ENCODE data around the gene SPART.
"Not testable (repeated sequence)": the region's sequence is repeated elsewhere in the genome, so short reads cannot be mapped to it uniquely, and the experiment has no call there.

The SPART gene

GRCh38 chr13:36319793-36320192 lies 26.4 kb downstream of the SPART start:
- DNase-seq (ENCODE audit: low read depth in 1 of 2, low spot score in 1 of 2), result not testable (repeated sequence)

DNA sequence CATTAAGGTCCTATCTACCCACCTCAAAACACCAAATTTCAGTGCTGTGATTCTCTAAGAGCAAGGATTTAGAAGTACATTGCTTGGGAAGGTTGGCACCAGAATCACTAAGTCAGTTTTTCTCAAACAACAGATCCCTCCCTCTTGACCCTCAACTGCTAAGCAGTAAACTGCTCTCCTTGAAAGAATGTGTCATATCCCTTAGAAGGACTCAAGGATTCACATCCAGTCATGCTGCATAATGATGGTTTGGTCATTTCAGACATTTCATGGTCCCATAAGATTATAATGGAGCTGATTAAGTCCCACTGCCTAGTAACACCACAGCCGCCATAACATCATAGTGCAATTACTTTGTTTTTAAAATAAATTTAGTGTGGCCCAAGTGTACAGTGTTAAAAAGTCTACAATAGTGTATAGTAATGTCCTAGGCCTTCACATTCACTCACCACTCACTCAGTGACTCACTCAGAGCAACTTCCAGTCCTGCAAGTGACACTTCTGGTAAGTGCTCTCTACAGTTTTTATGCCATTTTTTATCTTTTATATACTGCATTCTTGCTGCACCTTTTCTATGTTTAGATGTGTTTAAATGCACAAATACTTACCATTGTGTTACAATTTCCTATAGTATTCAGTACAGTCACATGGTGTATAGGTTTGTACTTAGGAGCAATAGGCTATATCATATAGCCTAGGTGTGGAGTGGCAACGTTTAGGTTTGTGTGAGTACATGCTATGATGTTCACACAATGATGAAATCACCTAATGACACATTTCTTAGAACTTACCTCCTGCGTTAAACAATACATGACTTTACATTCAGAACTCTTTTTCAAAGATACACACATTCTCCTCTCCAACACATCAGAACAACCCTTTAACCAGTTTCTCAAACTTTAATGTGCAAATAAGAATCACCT lies 32.9 kb downstream of the SPART start:
- DNase-seq (ENCODE audit: low read depth in 1 of 2, low spot score in 1 of 2), result no peak

DNA sequence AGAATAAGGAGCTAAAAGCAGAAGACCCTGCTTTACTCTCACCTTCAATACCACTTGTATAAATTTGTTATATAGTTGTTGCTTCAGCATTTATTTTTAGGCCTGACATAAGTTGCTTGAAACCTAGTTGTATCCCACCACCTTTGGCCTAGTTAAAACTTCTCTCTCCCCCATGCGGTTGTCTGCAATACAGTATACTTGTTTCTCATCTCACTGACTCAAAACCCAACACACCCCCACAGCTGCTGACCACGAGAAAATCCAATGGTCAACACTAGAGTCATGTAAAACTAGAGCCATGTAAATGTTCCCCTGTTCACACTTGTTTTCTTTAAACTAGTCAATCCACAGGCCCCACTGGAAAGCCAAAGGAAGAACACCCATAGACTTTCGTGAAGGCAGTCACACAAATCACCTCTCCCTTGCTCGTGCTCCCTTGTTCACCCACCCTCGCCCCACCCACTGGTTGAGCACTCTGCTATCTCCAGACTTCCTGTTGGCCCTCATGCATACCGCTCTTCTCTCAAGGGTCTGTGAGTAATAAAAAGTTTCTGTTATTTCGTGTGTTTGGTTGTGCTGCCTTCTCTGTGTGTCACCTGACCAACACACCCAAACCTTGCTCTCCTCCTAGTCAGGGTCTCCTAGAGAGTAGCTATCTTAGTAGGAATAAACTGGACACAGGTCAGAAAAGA lies 35.6 kb downstream of the SPART start:
- no peak for DNase-seq (ENCODE audit: low read depth in 1 of 2, low spot score in 1 of 2)

DNA sequence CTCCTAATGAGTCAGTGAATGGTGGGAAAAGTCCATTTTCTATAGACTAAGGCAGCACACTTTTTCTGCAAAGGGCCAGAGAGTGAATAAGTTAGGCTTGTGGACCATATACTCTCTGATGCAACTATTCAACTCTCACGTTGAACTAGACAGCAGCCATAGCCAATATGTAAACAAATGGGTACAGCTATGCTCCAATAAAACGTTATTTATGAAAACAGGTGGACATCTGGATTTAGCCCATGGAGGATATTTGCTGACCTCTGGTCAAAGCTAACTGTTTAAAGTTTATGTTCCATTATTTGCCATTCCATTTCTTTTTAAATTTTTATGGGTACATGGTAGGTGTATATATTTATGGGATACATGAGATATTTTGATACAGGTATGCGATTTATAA lies 43.9 kb downstream of the SPART start:
- no peak for DNase-seq (ENCODE audit: low read depth in 1 of 2, low spot score in 1 of 2)

DNA sequence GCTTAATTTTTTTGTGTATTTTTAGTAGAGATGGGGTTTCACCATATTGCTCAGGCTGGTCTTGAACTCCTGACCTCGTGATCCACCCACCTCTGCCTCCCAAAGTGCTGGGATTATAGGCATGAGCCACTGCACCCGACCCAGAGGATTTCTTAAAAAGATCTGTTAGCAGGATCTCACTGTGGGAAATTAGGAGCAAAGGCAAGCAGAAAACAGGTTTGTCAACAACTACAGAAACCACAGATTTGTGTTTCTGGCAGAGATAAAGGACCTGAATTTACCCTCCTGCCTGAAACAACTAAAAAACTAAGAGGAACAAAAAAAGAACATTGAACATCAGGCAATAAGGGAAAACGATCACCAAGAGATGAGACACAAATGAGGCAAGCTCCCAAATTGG lies 46.7 kb downstream of the SPART start:
- not testable (repeated sequence) for DNase-seq (ENCODE audit: low read depth in 1 of 2, low spot score in 1 of 2)

GRCh38 chr13:36298535-36299068 lies 47.6 kb downstream of the SPART start:
- no peak for DNase-seq (ENCODE audit: low read depth in 1 of 2, low spot score in 1 of 2)

DNA sequence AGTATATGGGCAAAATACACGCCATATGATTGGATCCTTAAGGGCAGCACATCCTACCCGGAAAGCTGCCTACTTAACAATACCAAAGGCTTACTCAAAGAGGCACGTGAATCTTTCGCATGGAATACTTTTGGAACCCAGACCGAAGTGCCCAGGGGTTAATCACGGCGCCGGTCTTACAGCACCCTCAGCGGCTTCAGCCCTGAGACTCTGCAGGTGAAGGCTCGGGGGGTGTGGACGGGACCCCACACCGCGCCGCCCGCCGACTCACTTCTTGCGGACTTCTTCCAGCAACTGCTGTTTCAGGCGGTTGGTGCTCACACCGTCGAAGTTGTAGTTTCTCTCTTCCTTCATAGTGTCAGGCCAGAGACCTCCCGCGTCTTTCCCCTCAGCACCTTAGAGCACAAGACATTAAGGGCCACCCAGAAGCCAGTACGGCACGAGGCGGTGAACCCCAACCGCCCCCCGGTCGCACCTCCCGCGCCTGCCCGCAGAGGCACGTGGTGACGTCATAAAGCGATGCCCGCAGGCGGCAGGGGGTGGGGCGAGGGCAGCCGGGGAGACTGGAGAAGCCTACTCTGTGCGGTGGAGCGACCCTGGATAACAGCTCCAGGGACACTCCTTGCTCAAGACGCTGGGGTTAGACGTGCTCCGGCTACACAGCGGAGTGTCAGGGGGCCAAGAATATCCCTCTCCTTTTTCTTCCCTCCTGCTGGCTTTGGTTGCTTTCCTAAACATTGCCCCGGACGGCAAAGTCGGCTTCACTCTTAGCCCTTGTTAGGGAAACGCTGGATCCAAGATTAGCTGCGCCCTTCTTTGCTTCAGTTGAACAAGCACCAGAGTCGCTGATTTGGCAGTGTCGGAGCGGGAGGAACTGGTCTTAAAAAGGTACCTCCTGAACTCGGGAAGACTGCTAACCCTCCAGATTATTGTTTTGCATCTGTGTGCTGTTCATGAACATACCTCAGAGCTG lies 48.5 kb downstream of the SPART start, which contains the start of gene CCDC169:
Gene CCDC169, minus strand, starts transcription at position 449 of the 973 bp plus-strand sequence. Its CDS starts 95 bp downstream, at position 354.
- peak; percentile 16 to 33 for DNase-seq (ENCODE audit: low read depth in 1 of 2, low spot score in 1 of 2)

DNA sequence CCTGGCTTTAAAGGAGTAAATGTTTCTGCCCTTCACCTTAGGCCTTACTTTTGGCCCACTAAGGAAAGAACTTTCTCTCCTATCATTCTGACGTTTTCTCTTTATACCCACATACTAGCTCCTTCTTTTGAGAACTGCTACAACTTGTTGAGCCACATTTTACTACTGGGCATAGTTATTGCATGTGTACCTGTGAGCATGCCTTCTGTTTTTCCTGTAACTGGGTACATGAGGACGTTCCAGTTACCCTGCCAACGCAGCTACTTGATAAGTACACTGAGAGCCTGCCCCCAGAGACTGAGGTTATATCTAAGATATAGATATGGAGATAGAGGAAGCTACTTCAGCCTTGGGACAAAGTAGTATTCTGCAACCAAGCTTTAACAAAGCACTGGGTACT lies 52.1 kb downstream of the SPART start:
- no peak for DNase-seq (ENCODE audit: low read depth in 1 of 2, low spot score in 1 of 2)

DNA sequence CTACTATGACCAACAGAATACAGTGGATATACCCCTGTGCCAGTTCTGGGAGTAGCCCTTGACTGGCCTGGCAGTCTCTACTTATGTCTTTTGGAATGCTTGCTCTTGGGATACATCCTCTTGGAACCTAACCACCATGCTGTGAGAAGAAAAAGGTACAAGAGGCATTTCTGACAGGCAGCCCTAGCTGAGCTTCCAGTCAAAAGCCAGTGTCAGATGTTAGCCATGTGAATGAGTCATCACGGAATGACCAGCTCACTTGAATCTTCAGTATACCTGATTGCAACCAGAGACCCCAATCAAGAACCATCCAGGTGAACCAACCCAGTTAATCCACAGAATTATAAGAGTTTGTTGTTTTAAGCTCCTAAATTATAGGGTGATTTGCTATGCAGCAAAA lies 52.7 kb downstream of the SPART start:
- DNase-seq (ENCODE audit: low read depth in 1 of 2, low spot score in 1 of 2), result no peak

- no peak for DNase-seq (ENCODE audit: low read depth in 1 of 2, low spot score in 1 of 2)
Measured at GRCh38 chr13:36288794-36289391, 57.3 kb downstream of the SPART start.

DNA sequence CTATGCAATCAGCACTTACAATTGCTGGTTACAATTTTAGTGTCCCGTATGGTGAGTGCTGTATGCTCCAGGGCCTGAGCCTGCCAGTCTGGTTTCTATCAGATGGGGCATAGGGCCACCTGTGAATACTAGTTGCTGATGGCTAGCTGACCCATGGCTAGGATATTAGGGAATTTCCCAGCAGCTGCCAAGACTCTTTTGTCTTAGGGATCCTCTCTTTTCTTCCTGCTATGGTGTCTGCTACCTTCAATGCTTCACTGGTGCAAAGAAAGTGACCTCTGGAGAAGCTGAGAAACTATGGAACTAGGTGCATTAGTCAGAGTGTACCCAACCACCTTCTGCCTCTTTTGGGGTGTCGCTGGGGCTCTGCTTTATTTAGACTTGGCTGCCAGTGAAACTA lies 60.2 kb downstream of the SPART start:
- no peak for DNase-seq (ENCODE audit: low read depth in 1 of 2, low spot score in 1 of 2)

DNA sequence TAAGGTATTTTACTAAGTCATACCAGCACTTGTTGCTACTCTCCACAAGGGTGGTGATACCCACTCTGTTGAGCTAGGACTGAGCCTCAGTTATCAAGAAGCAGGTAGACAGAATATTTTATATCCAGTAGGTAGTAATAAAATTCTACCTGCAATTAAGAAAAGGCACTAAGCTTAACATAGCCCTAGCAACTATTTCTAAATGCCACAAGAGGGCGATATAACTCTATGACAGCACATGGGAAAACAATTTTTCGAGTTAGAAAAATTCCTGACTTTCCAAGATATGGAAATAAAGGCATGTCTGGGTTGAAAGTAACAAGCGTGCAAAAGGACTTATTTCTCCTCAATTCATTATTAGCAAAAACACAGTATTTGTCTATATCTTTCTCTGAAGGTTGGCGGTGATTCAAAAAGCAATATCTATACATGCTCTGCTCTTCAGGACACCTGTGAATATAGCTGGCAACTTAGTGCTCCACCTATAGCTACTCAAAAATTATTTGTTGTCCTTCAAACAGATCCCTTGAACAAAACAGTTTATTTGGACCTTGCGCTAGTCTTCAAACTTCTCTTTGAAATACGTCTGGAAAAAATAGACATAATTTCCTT lies 63.3 kb downstream of the SPART start:
- no peak for DNase-seq (ENCODE audit: low read depth in 1 of 2, low spot score in 1 of 2)

DNA sequence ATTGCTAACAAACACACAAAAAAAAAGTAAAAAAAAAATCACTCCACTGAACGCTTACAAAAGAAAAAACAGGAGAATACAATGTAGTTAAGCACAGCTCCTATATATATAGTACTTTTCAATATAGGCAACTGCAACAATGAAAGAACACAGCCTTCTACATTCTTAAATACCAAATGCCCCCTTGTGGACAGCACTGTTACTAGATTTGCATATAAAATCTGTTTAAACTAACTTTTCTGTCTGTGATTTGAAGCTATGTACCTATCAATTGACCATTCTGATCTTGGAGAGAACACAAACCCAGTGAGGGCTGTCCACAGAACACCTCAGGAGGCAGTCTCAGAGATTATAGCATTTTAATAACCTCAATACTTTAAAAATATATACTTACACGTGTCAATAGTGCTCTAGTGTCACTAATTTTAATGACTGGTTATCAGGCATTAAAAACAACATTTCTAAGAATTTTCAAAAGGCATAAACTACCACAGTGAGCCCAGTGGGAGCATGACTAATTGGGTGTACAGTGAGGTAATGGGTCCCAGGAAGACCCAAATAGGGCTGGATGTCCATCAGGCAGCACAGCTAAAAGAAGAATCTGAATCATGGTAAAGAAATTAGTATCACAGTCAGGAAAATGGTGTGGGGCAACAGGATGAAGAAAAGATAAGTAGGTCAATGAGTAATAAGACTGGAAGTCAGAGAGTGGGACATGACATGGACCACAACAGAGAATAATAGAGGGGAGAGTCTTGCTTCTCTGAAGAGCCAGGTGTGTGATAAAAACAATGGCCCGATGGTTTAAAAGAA lies 70.8 kb downstream of the SPART start:
- no peak for DNase-seq (ENCODE audit: low read depth in 1 of 2, low spot score in 1 of 2)

DNA sequence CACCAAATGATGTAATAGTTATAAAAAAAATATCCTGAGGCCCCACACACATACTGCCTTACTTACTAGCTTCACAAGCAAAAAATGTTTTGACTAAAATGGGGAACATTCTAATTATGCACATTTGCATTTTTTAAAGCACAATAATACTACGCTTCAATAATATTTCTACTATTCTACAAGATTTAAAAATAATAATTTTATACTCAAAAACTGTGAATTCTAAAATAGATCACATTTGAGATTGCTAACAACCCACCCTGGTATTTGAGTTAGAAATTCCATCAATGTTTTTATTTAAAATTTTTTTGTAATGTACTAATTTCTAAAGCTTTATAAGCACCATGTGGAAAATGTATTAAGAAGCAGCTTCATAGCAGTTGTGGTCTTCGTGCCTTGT lies 72.8 kb downstream of the SPART start:
- no peak for DNase-seq (ENCODE audit: low read depth in 1 of 2, low spot score in 1 of 2)

DNA sequence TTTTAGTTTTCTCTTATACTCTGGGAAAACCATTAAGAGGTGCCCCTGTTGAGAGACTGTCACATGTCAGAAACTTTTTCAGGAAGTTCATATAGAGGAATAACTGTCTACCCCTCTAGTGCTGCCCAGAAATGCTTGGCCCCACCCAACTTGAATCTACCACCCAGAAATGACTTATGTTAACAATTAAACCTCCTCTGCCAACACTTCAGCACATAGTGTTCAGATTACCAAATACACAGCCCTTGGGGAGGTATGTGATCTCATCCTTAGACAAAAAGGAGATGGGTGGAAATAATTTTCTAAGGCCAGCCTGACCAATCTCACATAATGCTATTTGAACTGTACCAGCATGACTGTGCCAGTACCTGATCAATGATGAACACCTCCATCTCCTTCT lies 84.2 kb downstream of the SPART start:
- DNase-seq (ENCODE audit: low read depth in 1 of 2, low spot score in 1 of 2), result no peak

DNA sequence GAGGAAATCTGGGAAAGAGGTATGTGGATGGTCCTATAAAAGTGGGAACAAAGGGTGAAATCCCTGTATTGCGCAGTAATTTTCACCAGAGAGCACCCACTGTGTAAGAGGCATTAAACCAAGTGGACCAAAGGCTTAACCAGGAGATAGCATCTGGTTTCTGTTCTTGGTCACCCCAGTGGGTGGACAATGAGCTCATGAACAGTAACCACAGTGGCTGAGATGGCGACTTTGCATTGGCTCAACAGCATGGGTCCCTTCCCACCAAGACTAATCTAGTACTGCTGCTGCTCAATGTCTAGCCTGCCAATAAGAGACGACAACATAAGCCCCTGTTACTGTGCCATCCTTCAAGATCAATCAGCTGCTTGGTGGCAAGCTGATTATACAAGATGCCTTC lies 85.2 kb downstream of the SPART start:
- DNase-seq (ENCODE audit: low read depth in 1 of 2, low spot score in 1 of 2), result no peak

GRCh38 chr13:36259361-36260137 lies 86.6 kb downstream of the SPART start:
- DNase-seq (ENCODE audit: low read depth in 1 of 2, low spot score in 1 of 2), result no peak

DNA sequence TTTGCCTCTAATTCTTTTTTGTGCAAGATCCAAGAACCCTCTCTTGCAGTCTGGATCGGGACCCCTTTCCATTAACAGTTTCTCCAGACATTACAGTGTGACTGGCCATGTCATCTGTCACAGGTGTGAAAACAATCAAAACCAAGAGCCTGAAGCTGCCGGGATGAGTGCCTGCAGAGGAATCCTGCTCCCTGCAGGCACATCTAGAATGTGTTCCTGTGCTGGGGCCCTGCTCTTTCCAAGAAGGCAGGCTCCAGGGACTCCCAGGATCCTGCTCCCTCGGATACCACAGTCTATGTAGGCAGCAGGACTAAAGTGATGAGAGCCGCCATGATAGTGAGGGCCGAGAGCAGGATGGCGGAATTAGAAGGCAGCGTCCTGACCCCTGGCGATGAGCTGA lies 87.4 kb downstream of the SPART start:
- DNase-seq (ENCODE audit: low read depth in 1 of 2, low spot score in 1 of 2), result no peak

All from stimulated activated CD4-positive, alpha-beta T cell treated with anti-CD3 and anti-CD28 coated beads, Interleukin-15, amount 100 ng/mL, for 1 hour (primary cell).